PFSK-1 (cell line): ENCODE data around the gene MICALL2.

Experiments
- FOXP2 ChIP-seq: optimal IDR thresholded peaks from 2 replicates; pipeline ENCODE3; 2011; ENCODE audit warnings: borderline replicate concordance, control low read depth, inconsistent platforms; ENCODE audit not compliant: insufficient read depth; ENCODE audit errors: extremely low read length, extremely low read depth
- POLR2AphosphoS5 ChIP-seq: IDR thresholded peaks from 2 replicates; pipeline ENCODE4 v1.6.1; 2012; ENCODE audit warnings: low read depth, mild to moderate bottlenecking, control low read depth, low read length, moderate library complexity

GRCh38 chr7:1493571-1493970 is 34.3 kb upstream of the MICALL2 start:
- TF ChIP-seq POLR2AphosphoS5 (no peak), FOXP2 (no peak)
